Fibroblast of villous mesenchyme (primary cell): ENCODE results near the gene SLC1A7. TPM values are rescaled to one million over a fixed set of nuclear protein-coding genes. Genes with fewer than 3 reads are reported as not detected.

Source experiments
- DNase-seq: peaks from one replicate; pipeline ENCODE4 v3.0.0-alpha.2; 2010; ENCODE audit warnings: low read depth
- H3K4me3 ChIP-seq: 2 replicates; pipeline ENCODE4 v1.5.1; 2011; ENCODE audit warnings: low read depth, mild to moderate bottlenecking, low read length
- total RNA-seq: library from RNA; depleted of rRNA; stranded (reverse); fragments of >200 nt; gene quantifications from 2 replicates; pipeline ENCODE4 v1.2.3, GENCODE V29; 2012
- TF ChIP-seq, protein P1 (sequence below): IDR thresholded peaks from 2 replicates; pipeline ENCODE4 v1.5.1; 2012; ENCODE audit warnings: low read depth, mild to moderate bottlenecking, low read length; ENCODE audit not compliant: insufficient read depth

Gene SLC1A7
- total RNA-seq, 1 donor = under 0.01 TPM

DNA sequence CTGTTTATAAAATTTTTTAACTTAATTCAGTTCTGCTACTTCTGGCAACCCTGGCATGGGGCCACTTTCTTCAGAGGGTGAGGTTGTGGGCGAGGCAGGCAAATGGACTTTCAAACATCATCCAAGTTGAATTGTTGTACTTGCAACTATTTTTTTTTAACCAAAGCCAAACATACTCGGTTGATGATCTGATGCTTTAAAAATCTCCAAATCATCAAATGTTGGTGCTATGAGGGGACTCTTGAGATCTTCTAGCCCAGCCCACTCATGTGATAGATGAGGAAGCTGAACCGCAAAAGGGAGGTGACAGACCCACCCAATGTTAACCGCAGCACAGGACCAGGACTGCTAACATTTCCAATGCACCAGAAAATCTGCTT, 6.7 kb downstream of the SLC1A7 start:
- peak; percentile 95 for DNase-seq
- TF ChIP-seq, protein P1, sequence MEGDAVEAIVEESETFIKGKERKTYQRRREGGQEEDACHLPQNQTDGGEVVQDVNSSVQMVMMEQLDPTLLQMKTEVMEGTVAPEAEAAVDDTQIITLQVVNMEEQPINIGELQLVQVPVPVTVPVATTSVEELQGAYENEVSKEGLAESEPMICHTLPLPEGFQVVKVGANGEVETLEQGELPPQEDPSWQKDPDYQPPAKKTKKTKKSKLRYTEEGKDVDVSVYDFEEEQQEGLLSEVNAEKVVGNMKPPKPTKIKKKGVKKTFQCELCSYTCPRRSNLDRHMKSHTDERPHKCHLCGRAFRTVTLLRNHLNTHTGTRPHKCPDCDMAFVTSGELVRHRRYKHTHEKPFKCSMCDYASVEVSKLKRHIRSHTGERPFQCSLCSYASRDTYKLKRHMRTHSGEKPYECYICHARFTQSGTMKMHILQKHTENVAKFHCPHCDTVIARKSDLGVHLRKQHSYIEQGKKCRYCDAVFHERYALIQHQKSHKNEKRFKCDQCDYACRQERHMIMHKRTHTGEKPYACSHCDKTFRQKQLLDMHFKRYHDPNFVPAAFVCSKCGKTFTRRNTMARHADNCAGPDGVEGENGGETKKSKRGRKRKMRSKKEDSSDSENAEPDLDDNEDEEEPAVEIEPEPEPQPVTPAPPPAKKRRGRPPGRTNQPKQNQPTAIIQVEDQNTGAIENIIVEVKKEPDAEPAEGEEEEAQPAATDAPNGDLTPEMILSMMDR = no peak
- H3K4me3 ChIP-seq = no peak overlapping the region

DNA sequence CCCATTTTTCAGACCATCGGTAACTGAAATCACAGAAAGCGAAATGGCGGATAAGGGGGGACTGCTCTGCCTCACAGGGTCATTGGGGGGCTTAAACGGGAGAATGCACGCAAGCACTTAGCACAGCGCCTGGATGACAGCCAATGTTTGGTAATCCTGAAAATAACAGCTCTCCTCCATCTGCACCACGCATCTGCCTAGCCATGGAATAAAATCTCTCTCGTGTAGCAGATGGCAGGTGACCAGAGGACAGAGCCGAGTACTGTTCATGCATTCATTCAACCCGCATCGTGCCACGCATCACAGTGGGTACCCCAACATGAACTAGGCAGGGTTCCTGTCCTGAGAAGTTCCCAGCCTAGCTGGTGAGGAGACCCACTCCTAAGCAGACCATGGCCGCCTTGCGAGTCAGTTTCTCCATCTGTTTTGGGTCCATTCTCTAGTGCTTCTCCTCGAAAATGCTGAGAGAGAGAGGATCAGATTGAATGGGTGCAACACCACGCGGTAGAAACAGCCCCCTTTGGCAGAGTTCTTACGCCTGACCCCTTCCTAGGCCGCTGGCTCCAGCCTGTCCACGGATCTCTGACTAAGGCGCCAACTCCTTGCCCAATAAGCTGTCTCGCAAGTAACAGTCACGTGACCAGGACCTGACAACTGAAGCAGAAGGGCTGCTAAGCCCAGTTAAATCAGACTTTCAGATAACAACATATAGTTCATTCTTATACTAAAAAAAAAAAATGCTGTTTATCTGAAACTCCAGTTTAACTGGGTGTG, 7.3 kb downstream of the SLC1A7 start:
- DNase-seq = peak; percentile 97
- TF ChIP-seq, protein P1 = no peak
- H3K4me3 ChIP-seq = no peak overlapping the region

DNA sequence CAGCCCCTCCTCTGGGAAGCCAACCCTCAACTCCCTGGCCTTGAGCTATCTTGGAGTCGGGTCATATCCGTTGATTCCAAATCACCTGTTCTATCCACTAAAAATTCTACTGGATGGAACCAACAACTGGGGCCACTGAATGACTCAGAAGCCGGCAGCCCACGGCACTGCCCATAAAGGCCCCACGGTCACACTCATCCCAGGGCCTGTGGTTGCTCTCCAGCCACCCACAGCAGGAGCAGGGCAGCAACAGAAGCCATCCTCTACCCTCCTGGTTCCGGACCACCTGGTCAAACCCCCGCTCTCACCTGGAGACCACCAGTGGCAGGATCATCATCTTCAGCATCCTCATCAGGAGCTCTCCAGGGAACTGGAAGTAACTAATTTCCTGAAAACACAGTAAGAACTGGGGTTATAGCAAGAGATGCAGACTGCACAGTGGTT, 8.4 kb downstream of the SLC1A7 start:
- TF ChIP-seq, protein P1 = no peak
- no peak overlapping the region for H3K4me3 ChIP-seq
- DNase-seq = no peak

DNA sequence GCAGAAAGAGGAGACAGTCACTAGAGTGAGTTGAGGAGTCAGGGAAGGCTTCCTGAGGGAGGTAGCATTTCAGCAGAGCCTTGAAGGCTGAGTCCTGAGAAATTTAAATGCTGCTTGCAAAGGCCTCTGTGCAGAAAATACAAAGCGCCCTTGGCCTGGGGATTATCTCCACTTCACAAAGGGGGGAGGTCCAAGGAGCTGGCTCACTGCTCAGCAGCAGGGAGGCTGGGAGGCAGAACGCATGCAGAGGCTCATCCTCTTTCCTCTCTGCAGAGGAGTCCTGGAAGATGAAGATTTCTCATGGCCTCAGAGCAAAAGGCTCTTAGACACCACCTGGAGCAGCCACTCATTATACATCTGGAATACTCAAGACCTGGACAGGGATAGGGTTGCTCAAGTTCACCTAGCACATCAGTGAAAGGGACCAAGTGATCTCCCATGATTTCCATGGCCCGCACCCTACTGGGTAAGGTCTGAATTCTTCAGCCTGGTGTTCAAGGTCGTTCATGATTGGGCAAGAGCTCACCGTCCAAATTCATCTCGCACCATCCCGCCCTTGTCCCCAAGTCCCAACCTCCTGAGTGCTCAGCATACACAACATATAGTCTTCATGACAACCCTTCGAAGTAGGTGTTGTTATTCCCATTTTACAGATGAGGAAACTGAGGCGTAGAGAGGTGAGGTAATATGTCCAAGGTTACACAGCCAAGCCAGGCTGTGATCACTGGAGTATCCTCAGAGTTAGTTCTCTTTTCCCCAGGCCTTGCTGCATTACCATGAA, 9.0 kb downstream of the SLC1A7 start:
- TF ChIP-seq, protein P1 = no peak
- no peak overlapping the region for H3K4me3 ChIP-seq
- no peak for DNase-seq

DNA sequence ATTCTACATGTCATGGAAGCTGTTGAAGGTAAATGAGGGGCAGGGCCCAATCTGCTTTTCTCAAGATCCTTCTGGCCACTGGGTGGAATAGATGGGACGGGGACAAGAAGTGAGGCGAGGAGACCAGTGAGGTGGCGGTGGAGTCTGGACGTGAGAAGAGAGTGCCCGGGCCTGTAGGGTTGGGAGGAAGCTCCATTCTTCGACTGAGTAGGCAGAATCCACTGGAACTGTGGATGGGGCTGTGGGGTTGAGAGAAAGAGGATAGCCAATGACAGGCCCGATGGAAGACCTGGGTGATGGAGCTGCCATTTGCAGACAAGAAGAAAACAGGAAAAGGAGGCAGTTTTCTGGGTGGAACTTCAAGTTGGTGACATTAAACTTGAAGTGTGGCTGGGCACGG, 10.3 kb downstream of the SLC1A7 start:
- TF ChIP-seq, protein P1 = no peak
- DNase-seq = no peak
- H3K4me3 ChIP-seq = no peak overlapping the region

DNA sequence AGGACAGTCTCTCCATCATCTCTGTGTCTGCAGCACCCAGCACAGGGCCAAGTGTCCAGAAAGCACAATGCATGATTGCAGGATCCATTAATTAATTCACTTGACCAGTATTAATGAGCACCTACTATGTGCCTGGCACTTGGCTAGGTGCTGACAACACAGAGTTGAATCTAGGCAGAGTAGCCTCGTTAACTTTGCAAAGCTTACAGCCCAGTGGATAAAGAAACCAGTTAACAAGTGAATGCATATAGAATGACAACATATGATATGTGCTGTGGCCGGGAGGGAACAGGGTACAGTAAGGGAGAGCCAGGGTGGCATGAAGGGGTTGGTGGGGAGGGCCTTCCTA, 10.9 kb downstream of the SLC1A7 start:
- DNase-seq = no peak
- TF ChIP-seq, protein P1 = no peak
- no peak overlapping the region for H3K4me3 ChIP-seq
